HepG2 (cell line): Measurements from ENCODE around the gene PRR30. TPM values are rescaled to one million over a fixed set of nuclear protein-coding genes. Genes with fewer than 3 reads are reported as not detected.

ENCODE experiments used
- CREM ChIP-seq, 2 experiments: sonication (generic) in 1 of 2; formaldehyde crosslinking in 1 of 2; IDR thresholded peaks; 2 replicates each; pipeline versions ENCODE4 v1.4.0 to v1.6.1; 2016 to 2020; ENCODE audit warnings: antibody characterized with exemption in 1 of 2, mild to moderate bottlenecking in 1 of 2, missing genetic modification reagents in 1 of 2
- ELK4 ChIP-seq: sonication (generic); formaldehyde crosslinking; IDR thresholded peaks from 2 replicates; pipeline ENCODE4 v1.9.0; 2021; ENCODE audit warnings: missing genetic modification reagents, borderline replicate concordance
- MXD1 ChIP-seq: sonication (generic); formaldehyde crosslinking; IDR thresholded peaks from 2 replicates; pipeline ENCODE4 v1.4.0; 2020; ENCODE audit warnings: mild to moderate bottlenecking, missing genetic modification reagents
- MXD3 ChIP-seq: IDR thresholded peaks from 2 replicates; pipeline ENCODE4 v1.6.1; 2016; ENCODE audit warnings: mild to moderate bottlenecking, missing biosample characterization, missing genetic modification reagents
- NR2F6 ChIP-seq, 2 experiments: IDR thresholded peaks; 2 replicates each; pipeline ENCODE4 v1.6.1; 2016; ENCODE audit warnings: antibody characterized with exemption in 1 of 2, mild to moderate bottlenecking in 1 of 2
- SNRNP70 ChIP-seq: fragments of 200-400 bp; formaldehyde crosslinking; IDR thresholded peaks from 2 replicates; pipeline ENCODE4 v1.6.1; 2017; ENCODE audit warnings: mild to moderate bottlenecking, low read depth, low read length, moderate library complexity
- ZNF441 ChIP-seq: sonication (generic); formaldehyde crosslinking; IDR thresholded peaks from 2 replicates; pipeline ENCODE4 v1.7.0; 2021; ENCODE audit warnings: missing genetic modification reagents, borderline replicate concordance
- polyA plus RNA-seq, 8 experiments: library from polyadenylated mRNA; depleted of rRNA in 3 of 8; stranded (reverse) in 7 of 8; unstranded in 1 of 8; fragments of >200 nt; fragmentation: Illumina TruSeq in 4 of 8; extraction: Trizol in 4 of 8; gene quantifications; 2 replicates each; pipeline versions ENCODE4 v1.2.1 to v1.2.3, GENCODE V29; 2011 to 2016; ENCODE audit warnings: low read depth in 4 of 8, missing spikeins in 1 of 8, mixed read lengths in 1 of 8; ENCODE audit not compliant: insufficient read depth in 1 of 8
- total RNA-seq, 5 experiments: library from RNA; depleted of rRNA; stranded (reverse); fragments of >200 nt; fragmentation: Illumina TruSeq; extraction: Trizol; gene quantifications; 2 replicates each; pipeline ENCODE4 v1.2.3, GENCODE V29; 2016; ENCODE audit warnings: low read depth in 1 of 5
- TF ChIP-seq, protein P1 (sequence below), 2 experiments: fragments of 450-650 bp in 1 of 2; sonication (generic) in 1 of 2; formaldehyde crosslinking in 1 of 2; IDR thresholded peaks; 2 replicates each; pipeline versions ENCODE4 v1.6.1 to v1.8.0; 2016 to 2022; ENCODE audit warnings: antibody characterized with exemption in 1 of 2, mild to moderate bottlenecking in 1 of 2, missing genetic modification reagents in 1 of 2
- TF ChIP-seq, protein P2 (sequence below): sonication (generic); formaldehyde crosslinking; IDR thresholded peaks from 2 replicates; pipeline ENCODE4 v1.4.0; 2020; ENCODE audit warnings: missing genetic modification reagents
- TF ChIP-seq, protein P3 (sequence below): sonication (generic); formaldehyde crosslinking; IDR thresholded peaks from 2 replicates; pipeline ENCODE4 v1.8.0; 2022; ENCODE audit warnings: missing genetic modification reagents, mild to moderate bottlenecking, borderline replicate concordance

Gene PRR30
- total and polyA plus RNA-seq, 2 of the 13 experiments (the other 11 are each of a cell fraction or from before 2014, with no cell fraction given): not detected

DNA sequence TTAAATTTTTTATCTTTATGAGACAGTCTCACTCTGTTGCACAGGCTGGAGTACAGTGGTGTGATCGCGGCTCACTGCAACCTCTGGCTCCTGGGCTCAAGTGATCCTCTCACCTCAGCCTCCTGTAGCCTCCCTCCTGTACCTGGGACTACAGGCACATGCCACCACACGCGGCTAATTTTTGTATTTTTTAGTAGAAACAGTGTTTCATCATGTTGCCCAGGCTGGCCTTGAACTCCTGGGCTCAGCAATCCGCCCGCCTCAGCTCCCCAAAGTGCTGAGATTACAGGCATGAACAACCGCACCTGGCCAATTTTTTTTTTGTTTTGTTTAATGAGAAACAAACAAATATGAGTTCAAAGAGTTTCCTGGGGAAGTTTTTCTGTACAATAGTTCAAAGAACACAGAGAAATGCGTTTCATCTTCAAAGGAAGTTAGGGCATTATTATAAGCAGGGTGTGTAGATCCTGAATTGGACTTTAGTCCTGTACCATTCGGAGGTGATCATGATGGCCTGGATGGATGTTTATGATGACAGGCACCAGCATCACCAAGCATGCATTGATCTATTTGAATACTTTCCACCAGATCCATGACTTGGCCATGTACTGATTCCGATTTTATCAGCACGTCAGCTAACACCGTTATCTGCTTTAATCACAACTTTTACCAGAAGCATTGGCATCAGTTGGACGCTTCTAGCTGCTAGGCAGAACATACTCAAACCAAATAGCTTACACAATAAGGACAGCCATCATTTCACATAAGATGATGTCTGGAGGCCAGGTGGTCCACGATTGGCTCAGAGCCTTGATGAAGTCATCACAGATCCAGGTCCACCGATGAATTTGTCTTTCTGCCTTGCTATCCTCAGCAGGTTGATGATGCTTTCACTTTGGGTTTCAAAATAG lies 38.5 kb upstream of the PRR30 start (continued):
- TF ChIP-seq, protein P1, sequence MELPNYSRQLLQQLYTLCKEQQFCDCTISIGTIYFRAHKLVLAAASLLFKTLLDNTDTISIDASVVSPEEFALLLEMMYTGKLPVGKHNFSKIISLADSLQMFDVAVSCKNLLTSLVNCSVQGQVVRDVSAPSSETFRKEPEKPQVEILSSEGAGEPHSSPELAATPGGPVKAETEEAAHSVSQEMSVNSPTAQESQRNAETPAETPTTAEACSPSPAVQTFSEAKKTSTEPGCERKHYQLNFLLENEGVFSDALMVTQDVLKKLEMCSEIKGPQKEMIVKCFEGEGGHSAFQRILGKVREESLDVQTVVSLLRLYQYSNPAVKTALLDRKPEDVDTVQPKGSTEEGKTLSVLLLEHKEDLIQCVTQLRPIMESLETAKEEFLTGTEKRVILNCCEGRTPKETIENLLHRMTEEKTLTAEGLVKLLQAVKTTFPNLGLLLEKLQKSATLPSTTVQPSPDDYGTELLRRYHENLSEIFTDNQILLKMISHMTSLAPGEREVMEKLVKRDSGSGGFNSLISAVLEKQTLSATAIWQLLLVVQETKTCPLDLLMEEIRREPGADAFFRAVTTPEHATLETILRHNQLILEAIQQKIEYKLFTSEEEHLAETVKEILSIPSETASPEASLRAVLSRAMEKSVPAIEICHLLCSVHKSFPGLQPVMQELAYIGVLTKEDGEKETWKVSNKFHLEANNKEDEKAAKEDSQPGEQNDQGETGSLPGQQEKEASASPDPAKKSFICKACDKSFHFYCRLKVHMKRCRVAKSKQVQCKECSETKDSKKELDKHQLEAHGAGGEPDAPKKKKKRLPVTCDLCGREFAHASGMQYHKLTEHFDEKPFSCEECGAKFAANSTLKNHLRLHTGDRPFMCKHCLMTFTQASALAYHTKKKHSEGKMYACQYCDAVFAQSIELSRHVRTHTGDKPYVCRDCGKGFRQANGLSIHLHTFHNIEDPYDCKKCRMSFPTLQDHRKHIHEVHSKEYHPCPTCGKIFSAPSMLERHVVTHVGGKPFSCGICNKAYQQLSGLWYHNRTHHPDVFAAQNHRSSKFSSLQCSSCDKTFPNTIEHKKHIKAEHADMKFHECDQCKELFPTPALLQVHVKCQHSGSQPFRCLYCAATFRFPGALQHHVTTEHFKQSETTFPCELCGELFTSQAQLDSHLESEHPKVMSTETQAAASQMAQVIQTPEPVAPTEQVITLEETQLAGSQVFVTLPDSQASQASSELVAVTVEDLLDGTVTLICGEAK (IDR thresholded peaks at IDR 0.05): no peak
- TF ChIP-seq, protein P1 (CRISPR knock-in tag; IDR thresholded peaks at IDR 0.05): peak; percentile 87; the same call in 1 of the 2 replicates
- TF ChIP-seq CREM (IDR thresholded peaks at IDR 0.05) (peak; percentile 97), CREM (CRISPR knock-in tag; IDR thresholded peaks at IDR 0.05) (no peak), MXD1 (CRISPR knock-in tag) (peak; percentile 58; the same call in 1 of the 2 replicates), ELK4 (CRISPR knock-in tag) (no peak), ZNF441 (CRISPR knock-in tag) (peak; percentile 14; the same call in 1 of the 2 replicates), MXD3 (CRISPR knock-in tag) (peak; percentile 57; the same call in 1 of the 2 replicates), SNRNP70 (no peak), NR2F6 (IDR thresholded peaks at IDR 0.05) (peak; percentile 94), NR2F6 (CRISPR knock-in tag; IDR thresholded peaks at IDR 0.05) (peak; percentile 86)
- TF ChIP-seq, protein P2, sequence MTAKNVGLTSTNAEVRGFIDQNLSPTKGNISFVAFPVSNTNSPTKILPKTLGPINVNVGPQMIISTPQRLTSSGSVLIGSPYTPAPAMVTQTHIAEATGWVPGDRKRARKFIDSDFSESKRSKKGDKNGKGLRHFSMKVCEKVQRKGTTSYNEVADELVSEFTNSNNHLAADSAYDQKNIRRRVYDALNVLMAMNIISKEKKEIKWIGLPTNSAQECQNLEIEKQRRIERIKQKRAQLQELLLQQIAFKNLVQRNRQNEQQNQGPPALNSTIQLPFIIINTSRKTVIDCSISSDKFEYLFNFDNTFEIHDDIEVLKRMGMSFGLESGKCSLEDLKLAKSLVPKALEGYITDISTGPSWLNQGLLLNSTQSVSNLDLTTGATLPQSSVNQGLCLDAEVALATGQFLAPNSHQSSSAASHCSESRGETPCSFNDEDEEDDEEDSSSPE (CRISPR knock-in tag): 0 out of 2 replicates have a peak, but pooled peaks have one; percentile 47
- TF ChIP-seq, protein P3, sequence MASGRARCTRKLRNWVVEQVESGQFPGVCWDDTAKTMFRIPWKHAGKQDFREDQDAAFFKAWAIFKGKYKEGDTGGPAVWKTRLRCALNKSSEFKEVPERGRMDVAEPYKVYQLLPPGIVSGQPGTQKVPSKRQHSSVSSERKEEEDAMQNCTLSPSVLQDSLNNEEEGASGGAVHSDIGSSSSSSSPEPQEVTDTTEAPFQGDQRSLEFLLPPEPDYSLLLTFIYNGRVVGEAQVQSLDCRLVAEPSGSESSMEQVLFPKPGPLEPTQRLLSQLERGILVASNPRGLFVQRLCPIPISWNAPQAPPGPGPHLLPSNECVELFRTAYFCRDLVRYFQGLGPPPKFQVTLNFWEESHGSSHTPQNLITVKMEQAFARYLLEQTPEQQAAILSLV (CRISPR knock-in tag): peak; percentile 89
